Esophagus muscularis mucosa (tissue), 4 donors: ENCODE results near the gene CCDC112. TPM values are rescaled to one million over a fixed set of nuclear protein-coding genes. Genes with fewer than 3 reads are reported as not detected.
"Not testable (repeated sequence)": the region's sequence is repeated elsewhere in the genome, so short reads cannot be mapped to it uniquely, and the experiment has no call there.

Experiments
- DNase-seq: peaks from one replicate; pipeline ENCODE4 v3.0.0-alpha.2; 2017; ENCODE audit errors: extremely low spot score
- H3K27ac ChIP-seq, 4 donors: fragments of 200-600 bp; sonication (generic); replicated peaks in 1 of 4; 1 replicate in 3 of 4; 2 replicates in 1 of 4; pipeline ENCODE4 v1.5.1; 2016 to 2019; ENCODE audit warnings: mild to moderate bottlenecking in 1 of 4
- H3K27me3 ChIP-seq, 4 donors: fragments of 200-600 bp; sonication (generic); one replicate each; pipeline versions ENCODE4 v1.5.1 to v1.6.0; 2016 to 2019
- H3K36me3 ChIP-seq, 4 donors: fragments of 200-600 bp; sonication (generic); one replicate each; pipeline ENCODE4 v1.5.1; 2016 to 2019
- H3K4me1 ChIP-seq, 4 donors: fragments of 200-600 bp; sonication (generic); one replicate each; pipeline ENCODE4 v1.5.1; 2016 to 2019
- H3K4me3 ChIP-seq, 4 donors: fragments of 200-600 bp; sonication (generic); 1 replicate in 2 of 4; 2 replicates in 2 of 4; pipeline ENCODE4 v1.5.1; 2016 to 2019; ENCODE audit warnings: mild to moderate bottlenecking in 4 of 4, moderate library complexity in 1 of 4
- H3K9me3 ChIP-seq, 4 donors: fragments of 200-600 bp; sonication (generic); 1 replicate in 3 of 4; 2 replicates in 1 of 4; pipeline ENCODE4 v1.5.1; 2016 to 2019
- EP300 ChIP-seq: sonication (generic); formaldehyde crosslinking; IDR thresholded peaks from one replicate; pipeline ENCODE4 v1.6.1; 2017; ENCODE audit warnings: antibody characterized with exemption
- POLR2A ChIP-seq: fragments of 450-650 bp; IDR thresholded peaks from one replicate; pipeline ENCODE4 v1.6.1; 2017; ENCODE audit warnings: antibody characterized with exemption, moderate library complexity, mild to moderate bottlenecking, low read depth
- POLR2AphosphoS5 ChIP-seq, 2 donors: sonication (generic); formaldehyde crosslinking; IDR thresholded peaks; one replicate each; pipeline ENCODE4 v1.6.1; 2017; ENCODE audit warnings: antibody characterized with exemption in 2 of 2
- WGBS: methylation state at CpG from one replicate; pipeline ENCODE4 v1.1.5; 2018; 5-methylcytosine and 5-hydroxymethylcytosine counted together
- intact Hi-C: fragments of 100-400 bp; cut with DNase I; formaldehyde crosslinking; loops from one replicate; pipeline ENCODE4 v1.15.1; 2023
- total RNA-seq, 4 donors: library from RNA; depleted of rRNA; stranded (reverse); fragments of >200 nt; gene quantifications; one replicate each; pipeline versions ENCODE4 v1.1.0 to v1.2.1, GENCODE V29; 2016
- TF ChIP-seq, protein P1 (sequence below), 3 experiments: fragments of 200-600 bp in 2 of 3; fragments of 450-650 bp in 1 of 3; sonication (generic) in 2 of 3; IDR thresholded peaks; one replicate each; pipeline ENCODE4 v1.5.1; 2017 to 2019; ENCODE audit warnings: antibody characterized with exemption in 3 of 3, mild to moderate bottlenecking in 2 of 3, moderate library complexity in 1 of 3

The CCDC112 gene
- total RNA-seq, 4 donors from 2014 or later, result 5.8 to 11.2 (median 8.3) TPM

- Histone ChIP-seq H3K27ac (no peak overlapping the region), H3K36me3 (peaks cover 0 to 10% (median 0%) of the 10 kb centered on the region in 4 donors), H3K4me3 (no peak overlapping the region), H3K9me3 (no peaks in the 10 kb centered on the region), H3K4me1 (peaks cover 19 to 45% (median 39%) of the 10 kb centered on the region in 4 donors), H3K27me3 (no peaks in the 10 kb centered on the region)
- intact Hi-C loops, result no loop called here
- TF ChIP-seq POLR2AphosphoS5 (IDR thresholded peaks at IDR 0.05) (no peak), EP300 (no peak), POLR2A (no peak)
- TF ChIP-seq, protein P1, sequence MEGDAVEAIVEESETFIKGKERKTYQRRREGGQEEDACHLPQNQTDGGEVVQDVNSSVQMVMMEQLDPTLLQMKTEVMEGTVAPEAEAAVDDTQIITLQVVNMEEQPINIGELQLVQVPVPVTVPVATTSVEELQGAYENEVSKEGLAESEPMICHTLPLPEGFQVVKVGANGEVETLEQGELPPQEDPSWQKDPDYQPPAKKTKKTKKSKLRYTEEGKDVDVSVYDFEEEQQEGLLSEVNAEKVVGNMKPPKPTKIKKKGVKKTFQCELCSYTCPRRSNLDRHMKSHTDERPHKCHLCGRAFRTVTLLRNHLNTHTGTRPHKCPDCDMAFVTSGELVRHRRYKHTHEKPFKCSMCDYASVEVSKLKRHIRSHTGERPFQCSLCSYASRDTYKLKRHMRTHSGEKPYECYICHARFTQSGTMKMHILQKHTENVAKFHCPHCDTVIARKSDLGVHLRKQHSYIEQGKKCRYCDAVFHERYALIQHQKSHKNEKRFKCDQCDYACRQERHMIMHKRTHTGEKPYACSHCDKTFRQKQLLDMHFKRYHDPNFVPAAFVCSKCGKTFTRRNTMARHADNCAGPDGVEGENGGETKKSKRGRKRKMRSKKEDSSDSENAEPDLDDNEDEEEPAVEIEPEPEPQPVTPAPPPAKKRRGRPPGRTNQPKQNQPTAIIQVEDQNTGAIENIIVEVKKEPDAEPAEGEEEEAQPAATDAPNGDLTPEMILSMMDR (IDR thresholded peaks at IDR 0.05), result no peak
- no peak for DNase-seq
Observed at GRCh38 chr5:115257981-115258380, 38.5 kb downstream of the CCDC112 start.

- peaks cover 0 to 15% (median 3%) of the 10 kb centered on the region in 4 donors for H3K4me1 ChIP-seq
- not testable (repeated sequence) for H3K36me3 ChIP-seq, H3K9me3 ChIP-seq, H3K27me3 ChIP-seq, H3K4me3 ChIP-seq, H3K27ac ChIP-seq, DNase-seq
- 78% methylated on average over 5 of the region's 5 CpGs for WGBS
- intact Hi-C loops, result loop anchor here (10.0 kb wide), 1 partner anchor 1635 kb away; no protein-coding TSS in a partner anchor
Observed at GRCh38 chr5:115249379-115249778, 47.1 kb downstream of the CCDC112 start.

GRCh38 chr5:115246361-115246991, 50.0 kb downstream of the CCDC112 start:
- Histone ChIP-seq H3K27ac (no peak overlapping the region), H3K4me1 (peaks cover 10 to 31% (median 23%) of the 10 kb centered on the region in 4 donors), H3K27me3 (no peaks in the 10 kb centered on the region), H3K4me3 (no peak overlapping the region), H3K9me3 (no peaks in the 10 kb centered on the region), H3K36me3 (peaks cover 0 to 9% (median 0%) of the 10 kb centered on the region in 4 donors)
- intact Hi-C loops, result loop anchor here (2.0 to 10.0 kb wide), 2 partner anchors 148 to 1632 kb away; no protein-coding TSS in a partner anchor
- TF ChIP-seq, protein P1 (IDR thresholded peaks at IDR 0.05), result peak; percentile 63 to 74 (median 64)
- no peak for TF ChIP-seq EP300
- WGBS, result 39% methylated on average over 3 of the region's 3 CpGs
- no peak for DNase-seq

GRCh38 chr5:115243412-115243811, 53.0 kb downstream of the CCDC112 start:
- TF ChIP-seq, protein P1 (IDR thresholded peaks at IDR 0.05), result no peak
- TF ChIP-seq POLR2AphosphoS5 (IDR thresholded peaks at IDR 0.05) (no peak), POLR2A (no peak), EP300 (no peak)
- Histone ChIP-seq H3K9me3 (no peaks in the 10 kb centered on the region), H3K4me1 (peaks cover 10 to 24% (median 22%) of the 10 kb centered on the region in 4 donors), H3K27me3 (no peaks in the 10 kb centered on the region), H3K27ac (no peak overlapping the region), H3K4me3 (no peak overlapping the region), H3K36me3 (peaks cover 11 to 36% (median 22%) of the 10 kb centered on the region in 4 donors)
- no peak for DNase-seq
- intact Hi-C loops, result loop anchor here (10.0 kb wide), 1 partner anchor 1629 kb away; no protein-coding TSS in a partner anchor

- peaks cover 11 to 40% (median 24%) of the 10 kb centered on the region in 4 donors for H3K36me3 ChIP-seq
- no peak for DNase-seq
- no peak for TF ChIP-seq POLR2AphosphoS5 (IDR thresholded peaks at IDR 0.05)
- TF ChIP-seq EP300, result no peak
- TF ChIP-seq POLR2A, result no peak
- TF ChIP-seq, protein P1 (IDR thresholded peaks at IDR 0.05), result no peak
- H3K4me1 ChIP-seq, result peaks cover 10 to 24% (median 22%) of the 10 kb centered on the region in 4 donors
- H3K27ac ChIP-seq, result no peak overlapping the region
- 76% methylated on average over 4 of the region's 4 CpGs for WGBS
- H3K9me3 ChIP-seq, result no peaks in the 10 kb centered on the region
- no peaks in the 10 kb centered on the region for H3K27me3 ChIP-seq
- intact Hi-C loops, result loop anchor here (10.0 kb wide), 1 partner anchor 1627 kb away; no protein-coding TSS in a partner anchor
- no peak overlapping the region for H3K4me3 ChIP-seq
Observed at GRCh38 chr5:115241881-115242642, 54.4 kb downstream of the CCDC112 start.
